Epithelial cell of proximal tubule (primary cell): ENCODE data around the gene LMF1. TPM values are rescaled to one million over a fixed set of nuclear protein-coding genes. Genes with fewer than 3 reads are reported as not detected.
A peak's percentile ranks its signal among the peaks of the same experiment; 100 is the strongest.

Experiments
- DNase-seq: peaks from one replicate; pipeline ENCODE4 v3.0.0-alpha.2; 2011; ENCODE audit warnings: low read depth
- H3K4me3 ChIP-seq: 2 replicates; pipeline ENCODE4 v1.5.1; 2011; ENCODE audit warnings: low read depth, mild to moderate bottlenecking, low read length
- total RNA-seq: library from RNA; depleted of rRNA; stranded (reverse); fragments of >200 nt; gene quantifications from 2 replicates; pipeline ENCODE4 v1.2.3, GENCODE V29; 2015
- TF ChIP-seq, protein P1 (sequence below): conservative IDR thresholded peaks from 2 replicates; pipeline ENCODE4 v1.5.1; 2012; ENCODE audit warnings: low read depth, mild to moderate bottlenecking, low read length

LMF1 gene
- total RNA-seq, 1 donor from 2014 or later = 8.2 TPM

DNA sequence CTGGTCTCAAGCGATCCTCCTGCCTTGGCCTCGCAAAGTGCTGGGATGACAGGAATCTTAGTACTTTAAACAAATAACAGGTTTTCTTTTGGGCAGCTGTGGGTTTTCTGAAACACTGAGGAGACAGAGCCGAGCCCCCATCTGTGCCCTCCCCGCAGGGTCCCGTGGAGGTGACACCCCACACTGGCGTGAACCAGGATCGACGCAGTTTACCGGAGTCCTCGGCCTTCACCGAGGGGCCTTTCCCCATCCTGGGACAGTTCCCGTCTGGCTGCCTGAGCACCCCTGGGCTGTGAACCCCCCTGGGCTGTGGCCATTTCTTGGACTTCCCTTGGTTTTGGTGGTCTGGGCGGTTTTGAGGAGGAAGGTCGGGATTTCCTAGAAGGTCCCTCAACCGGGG is 154.9 kb downstream of the LMF1 start:
- no peak overlapping the region for H3K4me3 ChIP-seq
- TF ChIP-seq, protein P1, sequence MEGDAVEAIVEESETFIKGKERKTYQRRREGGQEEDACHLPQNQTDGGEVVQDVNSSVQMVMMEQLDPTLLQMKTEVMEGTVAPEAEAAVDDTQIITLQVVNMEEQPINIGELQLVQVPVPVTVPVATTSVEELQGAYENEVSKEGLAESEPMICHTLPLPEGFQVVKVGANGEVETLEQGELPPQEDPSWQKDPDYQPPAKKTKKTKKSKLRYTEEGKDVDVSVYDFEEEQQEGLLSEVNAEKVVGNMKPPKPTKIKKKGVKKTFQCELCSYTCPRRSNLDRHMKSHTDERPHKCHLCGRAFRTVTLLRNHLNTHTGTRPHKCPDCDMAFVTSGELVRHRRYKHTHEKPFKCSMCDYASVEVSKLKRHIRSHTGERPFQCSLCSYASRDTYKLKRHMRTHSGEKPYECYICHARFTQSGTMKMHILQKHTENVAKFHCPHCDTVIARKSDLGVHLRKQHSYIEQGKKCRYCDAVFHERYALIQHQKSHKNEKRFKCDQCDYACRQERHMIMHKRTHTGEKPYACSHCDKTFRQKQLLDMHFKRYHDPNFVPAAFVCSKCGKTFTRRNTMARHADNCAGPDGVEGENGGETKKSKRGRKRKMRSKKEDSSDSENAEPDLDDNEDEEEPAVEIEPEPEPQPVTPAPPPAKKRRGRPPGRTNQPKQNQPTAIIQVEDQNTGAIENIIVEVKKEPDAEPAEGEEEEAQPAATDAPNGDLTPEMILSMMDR = no peak
- no peak for DNase-seq

DNA sequence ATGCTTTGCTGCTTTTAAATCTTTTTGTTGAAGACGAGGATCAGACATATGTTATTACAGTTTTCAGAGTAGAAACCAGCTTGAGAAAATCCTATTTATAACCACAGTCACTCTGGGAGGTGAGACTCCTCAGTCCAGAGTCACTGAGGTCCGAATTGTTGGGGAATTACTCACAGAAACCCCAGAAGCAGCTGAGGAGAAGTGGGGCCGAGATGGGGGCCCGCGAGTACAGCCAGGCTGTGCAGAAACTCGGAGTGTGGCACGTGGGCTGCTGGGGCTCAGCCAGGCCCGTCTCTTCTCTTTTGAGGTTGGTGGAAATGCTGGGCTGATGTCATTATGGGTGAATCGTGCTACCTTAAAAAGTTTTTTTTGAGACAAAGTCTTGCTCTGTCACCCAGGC is 155.8 kb downstream of the LMF1 start:
- H3K4me3 ChIP-seq = no peak overlapping the region
- TF ChIP-seq, protein P1 = no peak

DNA sequence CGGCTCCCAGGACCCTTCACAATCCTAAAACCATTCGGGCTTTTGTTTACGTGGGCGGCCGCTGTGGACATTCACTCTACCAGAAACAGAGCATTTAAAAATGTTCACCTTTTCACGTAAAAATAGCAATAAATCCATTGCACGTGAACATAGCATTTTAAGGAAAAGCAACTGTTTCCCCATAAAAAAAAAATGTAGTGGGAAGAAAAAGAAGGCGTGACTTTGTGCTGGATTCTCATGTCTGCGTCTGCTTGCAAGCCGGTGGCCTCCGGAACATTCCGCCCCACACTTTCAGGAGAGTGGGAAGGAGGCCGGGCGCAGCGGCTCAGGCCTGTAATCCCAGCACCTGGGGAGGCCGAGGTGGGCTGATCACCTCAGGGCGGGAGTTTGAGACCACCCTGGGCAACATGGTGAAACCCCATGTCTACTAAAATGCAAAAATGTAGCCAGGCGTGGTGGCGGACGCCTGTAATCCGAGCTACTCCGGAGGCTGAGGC is 156.8 kb downstream of the LMF1 start:
- no peak overlapping the region for H3K4me3 ChIP-seq
- no peak for DNase-seq
- TF ChIP-seq, protein P1 = no peak

More for the DNA sequence above, 155.8 kb downstream of the LMF1 start:
- no peak for DNase-seq

DNA sequence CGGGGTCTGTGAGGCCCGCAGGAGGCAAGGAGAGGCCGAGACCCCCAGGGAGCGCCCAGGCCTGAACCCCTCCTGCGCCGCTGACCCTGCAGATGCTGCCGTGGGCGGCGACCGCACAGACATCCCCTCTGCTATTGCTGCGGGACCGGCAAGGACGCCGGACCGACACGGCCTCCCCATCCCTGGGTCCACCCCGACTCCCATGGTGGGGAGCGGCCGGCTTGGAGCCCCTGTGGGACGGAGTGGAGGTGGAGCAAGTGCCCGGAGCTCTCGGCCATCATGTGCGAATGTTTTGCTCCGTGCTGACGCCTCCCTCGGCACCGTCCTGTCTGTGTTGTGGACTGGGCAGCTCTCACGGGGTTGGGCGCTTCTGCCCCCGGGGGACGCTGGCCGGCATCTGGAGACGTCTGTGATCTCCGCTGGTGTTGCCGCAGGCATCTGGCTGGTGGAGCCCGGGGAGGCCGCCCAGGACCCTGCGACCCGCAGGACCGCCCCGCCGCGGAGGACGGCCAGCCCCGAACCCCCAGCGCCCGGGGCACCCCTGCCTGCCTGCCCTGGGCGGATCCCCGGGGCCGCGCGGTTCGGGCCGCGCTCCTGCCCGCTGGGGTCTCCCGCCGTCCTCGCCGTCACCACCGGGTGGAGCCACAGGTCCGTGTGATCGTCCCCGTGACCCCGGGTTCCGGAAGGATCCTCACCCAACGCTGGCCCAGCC is 157.4 kb downstream of the LMF1 start:
- no peak overlapping the region for H3K4me3 ChIP-seq
- DNase-seq = no peak
- TF ChIP-seq, protein P1 = peak; percentile 53

DNA sequence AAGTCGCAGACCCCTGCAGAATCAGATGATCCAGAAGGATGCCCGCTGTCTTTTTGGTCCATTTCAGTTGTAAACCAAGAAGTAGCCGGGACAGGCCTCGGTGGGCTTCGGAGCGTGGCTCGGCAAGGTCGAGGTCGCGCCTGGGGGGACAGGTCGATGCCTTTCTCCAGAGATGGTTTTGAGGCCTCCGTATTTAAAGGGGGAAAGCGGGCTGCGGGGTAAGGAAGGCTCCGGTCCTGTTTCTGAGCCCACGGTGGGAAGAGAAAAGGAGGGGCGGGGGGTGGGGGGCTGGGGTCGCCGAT is 162.7 kb downstream of the LMF1 start:
- no peak for DNase-seq
- TF ChIP-seq, protein P1 = no peak
- H3K4me3 ChIP-seq = peak overlapping the region; percentile 77

GRCh38 chr16:807347-808084 is 163.3 kb downstream of the LMF1 start:
- H3K4me3 ChIP-seq = peak overlapping the region; percentile 77
- TF ChIP-seq, protein P1 = no peak
- peak; percentile 25 for DNase-seq
